AG20443 (cell line): ENCODE results near the gene CNTN4.

Experiments
- DNase-seq: peaks from one replicate; pipeline ENCODE4 v3.0.0; 2012; ENCODE audit warnings: low spot score, mixed read lengths

Gene CNTN4

DNA sequence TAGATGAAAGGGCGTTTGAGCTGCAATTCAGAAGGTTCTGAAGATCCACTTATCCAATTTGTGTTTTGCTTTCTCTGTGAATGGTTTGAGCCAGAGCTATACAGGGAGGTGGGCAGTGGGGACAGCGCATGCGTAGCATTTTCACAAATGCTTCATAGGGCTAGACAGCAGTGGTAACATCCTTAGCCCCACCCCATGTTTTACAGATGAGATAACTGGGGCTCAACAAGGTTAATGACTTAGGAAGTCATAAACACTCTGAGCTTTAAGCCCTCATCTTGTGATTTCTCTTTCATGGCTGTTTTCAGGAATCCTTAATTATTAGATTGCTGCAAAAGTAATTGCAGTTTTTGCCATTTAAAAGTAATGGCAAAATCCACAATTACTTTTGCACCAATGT, 602.8 kb downstream of the CNTN4 start:
- no peak for DNase-seq

GRCh38 chr3:2706144-2706835, 607.6 kb downstream of the CNTN4 start:
- no peak for DNase-seq

DNA sequence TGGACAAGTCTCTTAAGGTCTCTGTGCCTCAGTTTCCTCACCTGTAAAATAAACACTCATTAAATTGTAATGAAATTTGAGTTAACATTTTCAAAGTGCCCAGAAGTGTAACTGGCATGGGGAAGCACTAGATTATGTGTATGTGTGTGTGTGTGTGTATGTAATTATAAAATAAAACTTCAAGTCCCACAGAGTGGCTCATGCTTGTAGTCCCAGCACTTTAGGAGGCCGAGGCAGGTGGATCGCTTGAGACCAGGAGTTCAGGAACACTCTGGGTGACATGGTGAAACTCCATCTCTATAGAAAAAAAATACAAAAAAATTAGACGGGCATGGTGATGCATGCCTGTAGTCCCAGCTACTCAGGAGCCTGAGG, 608.2 kb downstream of the CNTN4 start:
- no peak for DNase-seq

DNA sequence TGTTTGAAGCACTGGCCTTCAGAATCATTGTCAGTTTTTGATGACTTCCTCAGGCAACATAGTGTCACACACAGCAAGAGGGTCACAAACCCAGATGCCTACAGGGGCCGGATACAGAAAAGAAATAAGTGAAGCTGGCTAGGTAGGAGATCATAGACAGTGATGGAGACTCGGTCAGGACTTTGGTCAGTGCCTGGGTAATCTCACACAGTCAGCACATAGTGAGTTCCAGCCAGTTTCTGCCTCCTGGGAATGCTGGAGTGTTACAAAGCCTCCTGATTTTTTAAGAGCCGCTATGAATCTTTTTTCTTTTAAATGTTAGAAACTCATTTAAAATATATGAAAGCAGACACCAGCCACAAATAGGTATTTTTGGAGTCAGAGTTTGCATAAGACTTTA, 612.4 kb downstream of the CNTN4 start:
- no peak for DNase-seq

DNA sequence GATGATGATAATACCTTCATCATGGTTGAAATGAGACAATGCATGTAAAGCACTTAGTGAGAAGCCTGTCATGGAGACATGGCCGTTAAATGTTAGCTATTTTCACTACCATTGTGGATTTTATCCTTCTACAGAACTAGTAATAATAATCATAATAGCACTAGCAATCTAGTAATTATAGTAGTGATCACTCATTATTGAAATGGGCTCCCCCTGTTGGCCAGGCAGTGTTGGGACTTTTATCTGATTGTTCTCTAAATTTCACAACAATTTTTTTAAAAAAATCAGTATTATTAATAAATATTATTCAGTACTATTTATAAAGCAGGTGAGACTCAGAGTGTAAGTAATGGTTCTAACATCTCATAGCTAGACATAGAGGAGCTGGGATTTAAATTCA, 615.3 kb downstream of the CNTN4 start:
- DNase-seq: no peak

DNA sequence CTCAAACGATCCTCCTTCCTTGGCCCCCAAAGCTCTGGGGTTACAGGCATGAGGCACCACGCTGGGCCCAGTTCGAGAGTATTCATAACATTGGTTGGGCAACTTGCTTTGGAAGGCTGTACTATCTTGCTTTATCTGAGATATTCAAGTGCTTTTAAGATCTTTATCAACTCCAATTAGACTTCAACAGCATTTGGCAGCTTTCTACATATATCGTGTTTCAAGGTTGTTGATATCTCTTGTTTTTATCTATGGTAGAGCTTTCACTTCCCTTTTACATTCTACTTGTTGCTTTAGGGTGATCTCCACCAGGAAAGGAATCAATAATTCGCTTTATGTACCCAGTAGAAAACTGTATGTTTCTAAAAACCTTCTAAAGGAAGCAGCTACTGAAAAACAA, 616.2 kb downstream of the CNTN4 start:
- DNase-seq: no peak

DNA sequence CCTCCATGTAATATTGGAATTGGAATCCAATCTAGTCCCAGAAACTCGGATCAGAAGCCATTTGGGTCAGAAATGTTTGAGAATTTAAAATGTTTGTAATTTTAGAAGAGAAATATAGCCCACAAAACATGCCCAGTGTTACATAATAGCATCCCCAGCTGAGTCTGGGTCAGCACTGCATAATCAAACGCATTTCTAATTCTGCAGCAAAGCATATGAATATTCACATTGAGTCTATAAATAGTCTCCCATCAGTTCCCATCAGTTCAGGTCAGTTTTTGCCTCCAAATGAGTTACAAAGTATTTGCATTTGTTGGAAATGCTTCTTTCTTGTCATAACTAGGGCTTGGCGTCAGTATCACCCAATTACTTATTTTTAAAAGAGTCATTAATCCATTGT, 628.4 kb downstream of the CNTN4 start:
- no peak for DNase-seq

DNA sequence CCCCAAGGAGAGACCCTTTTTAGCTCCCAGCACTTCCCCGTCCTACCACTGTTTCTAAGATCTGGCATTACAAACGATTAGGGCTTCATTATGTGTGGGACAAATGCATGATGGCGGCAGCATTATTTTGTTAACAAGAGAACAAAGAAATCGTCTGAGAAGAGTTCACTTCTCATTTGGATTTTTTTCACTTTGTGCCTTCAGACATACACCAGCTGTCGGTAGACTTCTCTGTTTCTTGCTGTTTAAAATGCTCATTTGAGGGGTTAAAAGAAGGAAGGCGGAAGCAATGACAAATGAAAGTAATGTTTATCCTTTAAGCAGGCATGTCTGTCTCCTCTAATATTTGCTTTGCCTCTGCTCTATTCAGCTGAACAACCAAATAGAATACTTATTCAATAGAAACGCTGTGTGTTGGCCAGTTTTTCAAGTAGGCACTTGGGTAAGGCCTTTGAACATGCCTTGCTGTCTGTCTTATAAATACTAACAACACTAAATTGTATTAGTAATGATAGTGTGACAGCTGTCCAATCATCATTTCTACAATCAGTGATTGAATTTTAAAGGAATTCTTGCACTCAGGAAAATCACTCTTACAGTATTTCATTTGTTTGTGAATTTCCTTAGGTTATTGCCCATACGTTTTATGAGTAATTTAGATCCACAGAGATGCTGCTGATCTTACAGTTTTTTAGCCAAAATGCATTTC, 629.1 kb downstream of the CNTN4 start:
- DNase-seq: no peak

DNA sequence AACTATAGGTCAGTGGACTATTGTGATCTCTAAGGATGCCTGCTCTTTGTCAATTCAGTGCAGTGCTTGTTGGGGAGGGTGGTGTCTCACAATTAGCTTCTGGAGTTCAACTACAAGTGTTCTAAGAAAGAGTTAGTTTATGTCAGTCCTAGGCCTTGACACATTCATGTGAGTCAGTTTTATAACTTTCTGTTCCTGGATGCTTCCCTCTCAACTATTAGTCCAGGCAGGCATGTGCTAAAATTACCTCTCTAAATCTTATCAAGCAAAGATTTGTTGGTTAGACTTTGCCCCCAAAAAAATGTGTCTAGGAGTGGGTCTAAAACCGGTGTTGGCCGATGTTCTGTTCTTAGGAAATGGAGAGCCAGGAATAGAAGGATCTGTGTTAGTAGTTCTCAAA, 633.2 kb downstream of the CNTN4 start:
- DNase-seq: no peak

- DNase-seq: no peak
Observed at GRCh38 chr3:2735392-2735894, 636.8 kb downstream of the CNTN4 start.

DNA sequence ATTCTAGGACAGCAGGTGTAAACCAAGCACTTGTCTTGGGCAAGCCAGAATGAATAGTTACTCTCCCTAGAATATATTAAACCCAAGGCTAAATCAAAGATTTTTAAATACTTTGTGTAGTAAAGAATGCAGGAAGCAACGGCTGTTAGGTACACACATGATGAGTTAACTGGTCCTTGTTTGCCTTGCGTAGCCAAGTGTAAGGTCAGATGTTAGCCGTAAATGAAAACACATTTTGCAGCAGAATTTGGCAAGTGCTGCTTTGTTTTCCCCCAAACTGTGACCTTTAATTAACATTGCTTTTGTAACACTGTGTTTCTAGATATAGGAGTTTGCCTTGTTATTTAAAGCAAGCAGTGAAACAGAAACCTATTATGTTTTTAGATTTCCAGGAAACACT, 642.9 kb downstream of the CNTN4 start:
- DNase-seq: no peak

DNA sequence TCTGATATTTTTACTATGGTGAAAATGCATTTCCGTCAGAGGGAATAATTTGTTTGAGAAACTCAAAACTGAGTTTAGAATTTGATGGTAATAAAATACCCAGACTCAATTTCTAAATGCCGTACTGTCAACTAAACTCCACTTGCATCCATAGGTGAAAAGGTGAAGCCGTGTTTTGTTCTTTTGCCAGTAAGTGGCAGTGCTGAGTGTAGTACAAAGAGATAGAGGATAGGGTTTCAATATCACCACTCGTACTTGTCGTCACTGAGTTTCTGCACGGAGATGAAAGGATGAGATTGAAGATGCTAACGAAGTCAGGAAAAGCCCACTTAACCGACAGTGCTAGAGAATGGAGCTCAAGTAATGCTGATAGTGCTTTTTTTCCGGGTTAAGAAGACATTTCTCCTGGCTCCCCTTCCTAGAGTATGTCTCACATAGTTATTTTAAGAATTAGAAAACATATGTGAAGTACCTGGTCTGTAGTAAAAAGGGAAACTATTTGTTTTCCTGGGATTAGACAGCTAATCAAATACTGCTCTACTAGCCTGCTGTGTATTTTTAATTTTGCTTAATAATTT, 666.4 kb downstream of the CNTN4 start:
- no peak for DNase-seq

- no peak for DNase-seq
Observed at GRCh38 chr3:2770451-2770850, 671.8 kb downstream of the CNTN4 start.

DNA sequence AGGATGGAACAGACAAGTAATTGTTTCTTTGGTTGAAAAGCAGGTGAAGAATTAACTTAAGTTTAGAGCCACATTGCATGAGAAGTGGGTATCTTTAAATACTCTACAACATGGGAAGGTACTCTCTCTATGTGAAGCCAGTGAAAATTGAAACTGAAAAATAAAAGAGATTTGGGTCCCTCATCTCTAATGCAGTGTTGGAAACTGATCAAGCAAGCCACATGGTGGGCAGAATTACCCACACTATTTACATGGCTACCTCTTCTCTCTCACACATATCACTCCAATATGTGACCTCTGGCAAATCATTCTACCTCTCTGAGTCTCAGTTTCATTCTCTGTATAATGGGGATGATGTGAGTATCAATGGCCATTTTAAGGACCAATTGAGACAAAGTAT, 672.5 kb downstream of the CNTN4 start:
- DNase-seq: no peak

GRCh38 chr3:2771741-2772140, 673.1 kb downstream of the CNTN4 start:
- DNase-seq: no peak

GRCh38 chr3:2772803-2773202, 674.1 kb downstream of the CNTN4 start:
- DNase-seq: no peak

DNA sequence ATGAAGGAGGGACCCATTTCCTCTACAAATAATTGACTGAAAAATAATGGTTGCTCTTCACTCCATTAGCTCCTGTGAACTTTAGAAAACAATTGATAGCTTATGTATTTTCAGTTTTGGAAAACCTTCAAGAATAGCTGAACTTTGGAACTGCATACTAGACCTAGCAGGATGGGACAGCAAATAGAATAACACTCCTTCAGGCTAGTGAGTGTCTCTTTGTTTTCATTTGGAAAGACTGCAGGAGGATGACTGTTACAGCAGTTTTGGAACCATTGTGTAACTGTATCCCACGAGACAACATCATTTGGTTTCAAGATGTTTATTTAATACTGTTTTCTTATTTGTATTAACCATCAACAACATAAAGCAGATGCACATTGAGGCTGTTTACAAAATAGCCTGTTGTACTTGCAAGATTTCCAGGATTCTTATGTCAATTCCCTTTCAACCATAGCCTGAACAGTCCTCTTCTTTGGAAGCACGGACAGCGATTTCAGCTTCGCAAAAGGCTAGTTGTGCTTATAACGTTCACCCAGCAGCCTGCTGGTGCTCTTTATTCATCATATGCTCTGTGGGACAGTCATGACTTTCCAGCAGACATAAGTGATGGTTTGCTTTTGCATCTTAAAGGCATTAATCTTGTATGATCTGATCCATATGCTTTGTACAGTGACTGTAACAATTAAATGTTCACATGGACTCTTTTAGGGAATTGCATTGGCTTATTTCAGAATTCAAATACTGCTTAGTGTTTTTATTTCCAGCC, 676.0 kb downstream of the CNTN4 start:
- no peak for DNase-seq

DNA sequence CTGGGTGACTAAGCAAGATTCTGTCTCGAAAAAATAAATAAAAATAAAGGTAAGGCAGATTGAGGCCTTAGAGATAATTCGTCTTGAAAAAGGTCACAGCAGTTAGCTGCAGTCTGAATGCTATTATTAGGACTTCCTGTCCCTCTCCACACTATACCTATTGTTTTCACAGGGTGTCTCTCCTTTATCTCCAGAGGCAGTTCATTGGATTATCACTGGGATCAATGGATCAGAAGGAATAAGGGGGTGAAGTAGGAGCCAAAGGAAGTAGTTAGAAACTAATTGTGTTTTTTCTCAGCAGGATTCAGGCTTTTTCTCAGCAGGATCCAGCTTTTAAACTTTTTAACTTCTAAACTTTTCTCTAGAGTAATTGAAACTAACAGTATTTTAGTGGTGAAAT, 684.6 kb downstream of the CNTN4 start:
- no peak for DNase-seq

DNA sequence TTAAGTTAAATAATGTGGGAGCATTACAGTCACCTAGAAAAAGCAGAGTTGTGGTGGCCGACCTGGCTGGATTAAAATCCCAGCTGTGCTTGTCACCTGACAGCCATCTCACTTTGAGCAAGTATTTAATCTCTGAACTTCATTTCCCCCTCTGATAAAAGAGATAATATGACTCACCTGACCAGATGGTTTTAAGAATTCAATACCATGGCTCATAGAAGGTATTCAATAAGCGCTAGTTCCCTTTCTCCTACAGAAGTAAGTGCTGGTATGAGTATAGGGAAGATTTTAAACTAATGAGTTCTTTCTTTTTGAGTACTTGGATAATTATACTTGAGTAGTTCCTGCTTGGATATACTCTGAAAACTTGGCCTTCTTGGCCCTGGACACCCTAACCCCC, 686.0 kb downstream of the CNTN4 start:
- no peak for DNase-seq

- no peak for DNase-seq
Observed at GRCh38 chr3:2790266-2790815, 691.7 kb downstream of the CNTN4 start.

GRCh38 chr3:2792432-2792831, 693.8 kb downstream of the CNTN4 start:
- no peak for DNase-seq

DNA sequence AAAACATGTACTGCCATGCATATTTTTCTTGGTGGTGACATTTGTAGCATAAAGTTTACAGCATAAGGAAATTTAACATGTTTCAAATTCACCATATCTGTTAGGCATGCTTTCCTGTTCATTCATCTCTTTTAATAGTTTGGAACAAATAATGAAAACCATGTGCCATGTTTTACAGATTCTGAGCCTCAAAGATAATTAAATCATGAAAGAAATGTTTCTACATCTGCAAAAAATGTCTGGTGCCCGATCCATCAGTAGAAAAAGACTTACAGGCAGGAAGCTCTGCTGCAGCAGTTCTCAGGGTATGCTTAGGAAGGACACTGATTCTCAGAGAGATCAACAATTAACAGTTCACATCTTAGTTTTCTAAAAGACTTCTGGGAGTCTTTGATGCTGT, 695.3 kb downstream of the CNTN4 start:
- DNase-seq: no peak
